ENCODE results near the gene ESYT2.

DNA sequence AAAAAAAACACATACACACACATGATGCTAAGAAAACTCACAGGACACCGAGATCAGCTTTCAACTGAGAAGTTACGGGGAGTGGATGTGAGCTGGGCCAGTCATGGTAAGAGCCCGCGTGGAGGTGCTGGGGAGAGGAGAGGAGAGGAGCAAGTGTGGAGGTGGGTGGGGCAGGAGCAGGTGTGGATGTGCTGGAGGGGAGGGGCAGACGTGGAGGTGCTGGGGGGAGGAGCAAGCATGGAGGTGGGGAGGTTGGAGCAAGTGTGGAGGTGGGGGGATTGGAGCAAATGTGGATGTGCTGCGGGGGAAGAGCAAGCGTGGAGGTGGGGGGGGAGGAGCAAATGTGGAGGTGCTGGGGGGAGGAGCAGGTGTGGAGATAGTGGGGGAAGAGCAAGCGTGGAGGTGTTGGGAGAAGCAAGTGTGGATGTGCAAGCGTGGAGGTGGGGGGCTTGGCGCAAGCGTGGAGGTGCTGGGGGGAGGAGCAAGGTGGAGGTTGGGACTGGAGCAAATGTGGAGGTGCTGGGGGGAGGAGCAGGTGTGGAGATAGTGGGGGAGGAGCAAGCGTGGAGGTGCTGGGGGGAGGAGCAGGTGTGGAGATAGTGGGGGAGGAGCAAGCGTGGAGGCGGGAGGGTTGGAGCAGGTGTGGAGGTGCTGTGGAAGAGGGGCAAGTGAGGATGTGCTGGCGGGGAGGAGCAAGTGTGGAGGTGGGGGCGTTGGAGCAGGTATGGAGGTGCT lies 100.2 kb downstream of the ESYT2 start:
- TF ChIP-seq, protein P1, sequence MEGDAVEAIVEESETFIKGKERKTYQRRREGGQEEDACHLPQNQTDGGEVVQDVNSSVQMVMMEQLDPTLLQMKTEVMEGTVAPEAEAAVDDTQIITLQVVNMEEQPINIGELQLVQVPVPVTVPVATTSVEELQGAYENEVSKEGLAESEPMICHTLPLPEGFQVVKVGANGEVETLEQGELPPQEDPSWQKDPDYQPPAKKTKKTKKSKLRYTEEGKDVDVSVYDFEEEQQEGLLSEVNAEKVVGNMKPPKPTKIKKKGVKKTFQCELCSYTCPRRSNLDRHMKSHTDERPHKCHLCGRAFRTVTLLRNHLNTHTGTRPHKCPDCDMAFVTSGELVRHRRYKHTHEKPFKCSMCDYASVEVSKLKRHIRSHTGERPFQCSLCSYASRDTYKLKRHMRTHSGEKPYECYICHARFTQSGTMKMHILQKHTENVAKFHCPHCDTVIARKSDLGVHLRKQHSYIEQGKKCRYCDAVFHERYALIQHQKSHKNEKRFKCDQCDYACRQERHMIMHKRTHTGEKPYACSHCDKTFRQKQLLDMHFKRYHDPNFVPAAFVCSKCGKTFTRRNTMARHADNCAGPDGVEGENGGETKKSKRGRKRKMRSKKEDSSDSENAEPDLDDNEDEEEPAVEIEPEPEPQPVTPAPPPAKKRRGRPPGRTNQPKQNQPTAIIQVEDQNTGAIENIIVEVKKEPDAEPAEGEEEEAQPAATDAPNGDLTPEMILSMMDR (conservative IDR thresholded peaks at IDR 0.05; ENCODE audit: low read depth, low read length) = no peak
- TF ChIP-seq EZH2 (IDR thresholded peaks at IDR 0.05; ENCODE audit: borderline replicate concordance, low read depth, low read length, poor library complexity, severe bottlenecking) = no peak

All from A673 (cell line).